NCI-H2081 treated with DMSO at 0.1 percent for 48 hours (cell line): ENCODE results near the gene CAMKK2.
"Not testable (repeated sequence)": the region's sequence is repeated elsewhere in the genome, so short reads cannot be mapped to it uniquely, and the experiment has no call there.

ENCODE experiments used
- DNase-seq: peaks from one replicate; lab custom pipeline; 2025; lab: John Stamatoyannopoulos, UW

The CAMKK2 gene

GRCh38 chr12:121223292-121224285 is 72.9 kb downstream of the CAMKK2 start:
- DNase-seq = no peak

- no peak for DNase-seq
These were observed 73.7 kb downstream of the CAMKK2 start for GRCh38 chr12:121222847-121223246.

GRCh38 chr12:121219353-121219986 is 77.0 kb downstream of the CAMKK2 start:
- no peak for DNase-seq

GRCh38 chr12:121218588-121219352 is 77.7 kb downstream of the CAMKK2 start:
- no peak for DNase-seq

GRCh38 chr12:121217761-121218160 is 78.7 kb downstream of the CAMKK2 start:
- DNase-seq = no peak

- DNase-seq = no peak
These were observed 79.4 kb downstream of the CAMKK2 start for GRCh38 chr12:121217063-121217462.

- no peak for DNase-seq
These were observed 80.4 kb downstream of the CAMKK2 start for GRCh38 chr12:121216102-121216501.

- DNase-seq = no peak
These were observed 81.4 kb downstream of the CAMKK2 start for GRCh38 chr12:121214855-121215745.

GRCh38 chr12:121214166-121214777 is 82.2 kb downstream of the CAMKK2 start:
- no peak for DNase-seq

- DNase-seq = no peak
These were observed 83.6 kb downstream of the CAMKK2 start for GRCh38 chr12:121212875-121213274.

- DNase-seq = no peak
These were observed 86.6 kb downstream of the CAMKK2 start, which contains the start of gene P2RX4 for GRCh38 chr12:121209624-121210572. Gene P2RX4, plus strand, starts transcription at chr12:121210129. Its CDS starts 36 bp downstream, at chr12:121210165.

- DNase-seq = no peak
These were observed 87.3 kb downstream of the CAMKK2 start for GRCh38 chr12:121209221-121209620.

GRCh38 chr12:121208571-121208970 is 87.9 kb downstream of the CAMKK2 start:
- not testable (repeated sequence) for DNase-seq

- no peak for DNase-seq
These were observed 91.0 kb downstream of the CAMKK2 start for GRCh38 chr12:121205491-121205890.

- DNase-seq = no peak
These were observed 93.0 kb downstream of the CAMKK2 start for GRCh38 chr12:121203482-121203881.

- peak; percentile 73 for DNase-seq
These were observed 93.8 kb downstream of the CAMKK2 start for GRCh38 chr12:121202407-121203355.

GRCh38 chr12:121201140-121201539 is 95.4 kb downstream of the CAMKK2 start:
- DNase-seq = not testable (repeated sequence)

GRCh38 chr12:121198949-121199348 is 97.6 kb downstream of the CAMKK2 start:
- DNase-seq = no peak
